Right lobe of liver (tissue), 4 donors: ENCODE data around the gene C2orf80.

Experiments used
- POLR2A ChIP-seq: fragments of 450-650 bp; IDR thresholded peaks from one replicate; pipeline ENCODE4 v1.6.1; 2017; ENCODE audit warnings: antibody characterized with exemption, mild to moderate bottlenecking
- TF ChIP-seq, protein P1 (sequence below), 4 donors: fragments of 200-600 bp in 3 of 4; fragments of 450-650 bp in 1 of 4; IDR thresholded peaks; one replicate each; pipeline versions ENCODE4 v1.5.1 to v1.8.0; 2016 to 2022; ENCODE audit warnings: antibody characterized with exemption in 4 of 4, mild to moderate bottlenecking in 2 of 4
- donor health status: DM: no; HTN: no; CAD: no.
- donor health status: DM: no; HTN: no; CAD: no.
- donor health status: DM: no; HTN: yes; CAD: no.

GRCh38 chr2:208163489-208163888 lies 26.3 kb downstream of the C2orf80 start, which contains the start of gene CRYGA:
- TF ChIP-seq POLR2A, result no peak
- TF ChIP-seq, protein P1, sequence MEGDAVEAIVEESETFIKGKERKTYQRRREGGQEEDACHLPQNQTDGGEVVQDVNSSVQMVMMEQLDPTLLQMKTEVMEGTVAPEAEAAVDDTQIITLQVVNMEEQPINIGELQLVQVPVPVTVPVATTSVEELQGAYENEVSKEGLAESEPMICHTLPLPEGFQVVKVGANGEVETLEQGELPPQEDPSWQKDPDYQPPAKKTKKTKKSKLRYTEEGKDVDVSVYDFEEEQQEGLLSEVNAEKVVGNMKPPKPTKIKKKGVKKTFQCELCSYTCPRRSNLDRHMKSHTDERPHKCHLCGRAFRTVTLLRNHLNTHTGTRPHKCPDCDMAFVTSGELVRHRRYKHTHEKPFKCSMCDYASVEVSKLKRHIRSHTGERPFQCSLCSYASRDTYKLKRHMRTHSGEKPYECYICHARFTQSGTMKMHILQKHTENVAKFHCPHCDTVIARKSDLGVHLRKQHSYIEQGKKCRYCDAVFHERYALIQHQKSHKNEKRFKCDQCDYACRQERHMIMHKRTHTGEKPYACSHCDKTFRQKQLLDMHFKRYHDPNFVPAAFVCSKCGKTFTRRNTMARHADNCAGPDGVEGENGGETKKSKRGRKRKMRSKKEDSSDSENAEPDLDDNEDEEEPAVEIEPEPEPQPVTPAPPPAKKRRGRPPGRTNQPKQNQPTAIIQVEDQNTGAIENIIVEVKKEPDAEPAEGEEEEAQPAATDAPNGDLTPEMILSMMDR (IDR thresholded peaks at IDR 0.05), result no peak
